Heart left ventricle (tissue), 16 donors: Measurements from ENCODE around the gene CETN2. TPM values are rescaled to one million over a fixed set of nuclear protein-coding genes. Genes with fewer than 3 reads are reported as not detected.

Experiments used
- ATAC-seq, 4 donors: fragments of 200-7000 bp; cut with Tn5 transposase; one replicate each; pipeline ENCODE4 v1.9.1; 2020 to 2022; ENCODE audit warnings: moderate library complexity in 4 of 4, mild to moderate bottlenecking in 3 of 4, moderate number of reproducible peaks in 1 of 4
- DNase-seq, 5 donors: peaks; one replicate each; pipeline ENCODE4 v3.0.0-alpha.2; 2020
- H3K27ac ChIP-seq, 12 donors: fragments of 200-600 bp; sonication (generic) in 4 of 12; one replicate each; pipeline versions ENCODE4 v1.5.0 to v1.8.0; 2016 to 2022; ENCODE audit warnings: mild to moderate bottlenecking in 2 of 12
- H3K27me3 ChIP-seq, 9 donors: fragments of 200-600 bp; sonication (generic) in 2 of 9; one replicate each; pipeline versions ENCODE4 v1.5.1 to v1.8.0; 2016 to 2022; ENCODE audit warnings: mild to moderate bottlenecking in 3 of 9
- H3K36me3 ChIP-seq, 9 donors: fragments of 200-600 bp; sonication (generic) in 2 of 9; one replicate each; pipeline versions ENCODE4 v1.5.0 to v1.8.0; 2018 to 2022; ENCODE audit warnings: mild to moderate bottlenecking in 2 of 9
- H3K4me1 ChIP-seq, 12 donors: fragments of 200-600 bp; sonication (generic) in 4 of 12; one replicate each; pipeline versions ENCODE4 v1.5.0 to v1.8.0; 2016 to 2022; ENCODE audit warnings: mild to moderate bottlenecking in 3 of 12
- H3K4me3 ChIP-seq, 12 donors: fragments of 200-600 bp; sonication (generic) in 4 of 12; one replicate each; pipeline versions ENCODE4 v1.5.0 to v1.8.0; 2017 to 2022; ENCODE audit warnings: mild to moderate bottlenecking in 9 of 12, moderate library complexity in 4 of 12
- H3K9me3 ChIP-seq, 12 donors: fragments of 200-600 bp; sonication (generic) in 4 of 12; one replicate each; pipeline versions ENCODE4 v1.5.0 to v1.8.0; 2016 to 2022; ENCODE audit warnings: mild to moderate bottlenecking in 1 of 12
- CTCF ChIP-seq, 12 donors: fragments of 200-600 bp; sonication (generic) in 4 of 12; IDR thresholded peaks; one replicate each; pipeline versions ENCODE4 v1.5.0 to v1.8.0; 2018 to 2022; ENCODE audit warnings: antibody characterized with exemption in 12 of 12, mild to moderate bottlenecking in 5 of 12
- POLR2A ChIP-seq, 2 donors: fragments of 450-650 bp; IDR thresholded peaks; one replicate each; pipeline ENCODE4 v1.6.1; 2017; ENCODE audit warnings: antibody characterized with exemption in 2 of 2, mild to moderate bottlenecking in 2 of 2, moderate library complexity in 2 of 2
- WGBS, 4 donors: extraction: QIAGEN DNeasy Blood & Tissue Kit in 2 of 4; methylation state at CpG; one replicate each; pipeline versions ENCODE4 v1.1.5 to v1.1.7; 2013 to 2018; 5-methylcytosine and 5-hydroxymethylcytosine counted together
- intact Hi-C, 10 donors: fragments of 100-400 bp; cut with DNase I; formaldehyde crosslinking; loops; one replicate each; pipeline versions ENCODE4 v1.11.1 to v1.14.2; 2022
- polyA plus RNA-seq, 2 donors: library from polyadenylated mRNA; stranded (reverse); fragments of 200-250 nt; gene quantifications; one replicate each; pipeline ENCODE4 v1.2.3, GENCODE V29; 2013
- total RNA-seq, 9 donors: library from RNA; depleted of rRNA in 2 of 9; stranded (reverse); fragments of >200 nt in 2 of 9; fragmentation: NEBNext Ultra II Directional in 3 of 9; extraction: Animal tissue kit (Norgen Biotek cat#: 25700) in 3 of 9; gene quantifications; one replicate each; pipeline versions ENCODE4 v1.1.0 to v1.2.4, GENCODE V29; 2016 to 2023
- donor health status: ischemic (EF 13 %, LVEDD 7.1; RV severe dilation, severe dysfunction).
- donor health status: healthy with polysubstance abuse.
- donor health status: DM: no; HTN: yes; CAD: no.
- donor health status: DM: no; HTN: no; CAD: no.
- donor health status: ischemic (EF 25% LVEDD 6.9; RV normal size, moderate dysfunction).
- donor health status: ischemic (EF 25% LVEDD 5.7; RV mildly dilated, moderate dysfunction).
- donor health status: healthy.
- donor health status: DM: yes; HTN: yes; CAD: no.
- donor health status: ischemic (EF 35%, LVEDD 5.7; RV mildly dilated, moderate dysfunction).
- donor health status: nonischemic (EF 11% LVEDD 7.7; RV severe dilation, severe dysfunction).
- donor health status: DM: yes; HTN: yes; CAD: no.
- donor health status: PGD.
- donor health status: ischemic (EF 29% LVEDD 5.4; RV normal size, mild dysfunction).
- donor health status: nonischemic (EF 23%, LVEDD 6.1; RV moderate dilation, normal function).

CETN2 gene
- total and polyA plus RNA-seq, 11 donors = 18.8 to 37.0 (median 25.8) TPM

- no peaks in the 10 kb centered on the region for H3K4me1 ChIP-seq
- DNase-seq (no peak), ATAC-seq (no peak)
- H3K36me3 ChIP-seq = no peaks in the 10 kb centered on the region
- TF ChIP-seq POLR2A (IDR thresholded peaks at IDR 0.05) (no peak), CTCF (IDR thresholded peaks at IDR 0.05) (no peak)
- 29 to 80% (median 58%) methylated on average over 2 of the region's 2 CpGs for WGBS, 4 donors
- H3K4me3 ChIP-seq = no peak overlapping the region
- intact Hi-C loops = loop anchor here in 6 of 10 donors (5.0 to 10.0 kb wide), 4 partner anchors 174 to 1067 kb away; no protein-coding TSS in a partner anchor
- H3K27ac ChIP-seq = no peak overlapping the region
- H3K9me3 ChIP-seq = no peaks in the 10 kb centered on the region
- H3K27me3 ChIP-seq = peaks cover 0 to 30% (median 0%) of the 10 kb centered on the region in 9 donors
Measured at GRCh38 chrX:152819266-152819665, 11.3 kb downstream of the CETN2 start.

- WGBS, 4 donors = 69 to 81% (median 73%) methylated on average over 5 of the region's 5 CpGs
- TF ChIP-seq POLR2A (IDR thresholded peaks at IDR 0.05) (no peak), CTCF (IDR thresholded peaks at IDR 0.05) (no peak)
- H3K4me3 ChIP-seq = no peak overlapping the region
- no peak overlapping the region for H3K27ac ChIP-seq
- no peaks in the 10 kb centered on the region for H3K4me1 ChIP-seq
- no peak for DNase-seq
- no peak for ATAC-seq
- H3K36me3 ChIP-seq = no peaks in the 10 kb centered on the region
- H3K27me3 ChIP-seq = peaks cover 0 to 30% (median 0%) of the 10 kb centered on the region in 9 donors
- H3K9me3 ChIP-seq = no peaks in the 10 kb centered on the region
- intact Hi-C loops = loop anchor here in 6 of 10 donors (5.0 to 10.0 kb wide), 4 partner anchors 174 to 1066 kb away; no protein-coding TSS in a partner anchor
Measured at GRCh38 chrX:152818356-152818755, 12.2 kb downstream of the CETN2 start.

DNA sequence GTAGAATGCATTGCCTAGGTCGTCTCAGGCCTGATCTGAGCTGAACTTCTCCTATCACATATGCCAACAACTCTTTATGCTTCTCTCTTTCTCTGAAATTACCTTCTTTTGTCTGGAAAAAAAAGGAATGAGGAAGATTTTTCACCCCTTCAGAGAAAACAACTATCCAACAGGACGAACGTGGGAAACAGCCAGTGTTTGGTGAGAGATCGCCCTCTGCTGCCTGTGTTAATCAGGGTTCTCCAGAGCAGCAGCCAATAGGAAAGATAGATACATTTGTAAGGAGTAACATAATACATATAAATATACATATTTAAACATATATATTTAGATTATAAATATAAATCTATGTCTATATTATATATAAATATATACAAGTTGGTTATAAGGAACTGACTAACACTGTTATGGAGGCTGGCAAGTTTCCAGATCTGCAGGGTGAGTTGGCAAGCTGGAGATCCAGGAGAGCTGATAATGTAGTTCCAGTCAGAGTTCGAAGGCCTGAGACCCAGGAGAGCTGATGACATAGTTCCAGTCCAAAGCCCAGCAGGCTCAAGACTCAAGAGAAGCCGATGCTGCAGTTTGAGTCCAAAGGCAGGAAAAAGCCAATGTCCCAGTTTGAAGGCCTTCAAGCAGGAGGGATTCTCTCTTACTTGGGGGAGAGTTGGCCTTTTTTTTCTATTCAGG is 13.3 kb downstream of the CETN2 start:
- WGBS, 4 donors = 25 to 33% (median 30%) methylated on average over 6 of the region's 6 CpGs
- H3K4me1 ChIP-seq = no peaks in the 10 kb centered on the region
- intact Hi-C loops = loop anchor here in 7 of 10 donors (2.0 to 10.0 kb wide), 5 partner anchors 172 to 1065 kb away; no protein-coding TSS in a partner anchor
- no peaks in the 10 kb centered on the region for H3K36me3 ChIP-seq
- ATAC-seq = no peak
- no peaks in the 10 kb centered on the region for H3K9me3 ChIP-seq
- DNase-seq = no peak
- no peak overlapping the region for H3K27ac ChIP-seq
- no peak overlapping the region for H3K4me3 ChIP-seq
- H3K27me3 ChIP-seq = peaks cover 0 to 26% (median 0%) of the 10 kb centered on the region in 9 donors
- TF ChIP-seq POLR2A (IDR thresholded peaks at IDR 0.05) = no peak
- TF ChIP-seq CTCF (IDR thresholded peaks at IDR 0.05) = peak in 9 of 12 donors; percentile 17 to 46 (median 37)

- Histone ChIP-seq H3K4me1 (no peaks in the 10 kb centered on the region), H3K36me3 (no peaks in the 10 kb centered on the region), H3K27ac (no peak overlapping the region), H3K27me3 (peaks cover 0 to 25% (median 0%) of the 10 kb centered on the region in 9 donors), H3K9me3 (no peaks in the 10 kb centered on the region), H3K4me3 (no peak overlapping the region)
- DNase-seq (no peak), ATAC-seq (no peak)
- intact Hi-C loops = loop anchor here in 1 of 10 donors (10.0 kb wide), 2 partner anchors 169 to 1059 kb away; no protein-coding TSS in a partner anchor
- TF ChIP-seq CTCF (IDR thresholded peaks at IDR 0.05) (no peak), POLR2A (IDR thresholded peaks at IDR 0.05) (no peak)
- 64 to 77% (median 68%) methylated on average over 5 of the region's 5 CpGs for WGBS, 4 donors
Measured at GRCh38 chrX:152814048-152814447, 16.5 kb downstream of the CETN2 start.
